ENCODE results near the gene BCAS1. TPM values are rescaled to one million over a fixed set of nuclear protein-coding genes. Genes with fewer than 3 reads are reported as not detected.
"Not testable (repeated sequence)": the region's sequence is repeated elsewhere in the genome, so short reads cannot be mapped to it uniquely, and the experiment has no call there.

BCAS1 gene
- total RNA-seq, 6 experiments from 2014 or later, result 0.07 to 0.43 (median 0.15) TPM; not detected in 2

- intact Hi-C loops (cut with DNase I), result no loop called here
- Histone ChIP-seq H3K36me3 (no peaks in the 10 kb centered on the region), H3K27ac (peak overlapping the region; percentile 1 to 62 (median 58)), H3K9me3 (no peaks in the 10 kb centered on the region), H3K4me3 (no peak overlapping the region), H3K27me3 (no peaks in the 10 kb centered on the region), H3K4me1 (peaks cover 0 to 6% (median 2%) of the 10 kb centered on the region in 4 donors)
- no peak for DNase-seq
- peak; percentile 44 to 69 (median 58) for ATAC-seq
- TF ChIP-seq CTCF (IDR thresholded peaks at IDR 0.05) (no peak), POLR2A (IDR thresholded peaks at IDR 0.05) (no peak)
- 48% methylated on average over 6 of the region's 6 CpGs for WGBS (ENCODE audit: insufficient coverage, low coverage, low lambda C conversion rate, missing lambda C conversion rate)
These were observed 135.7 kb downstream of the BCAS1 start for GRCh38 chr20:53934421-53935343.

- 57% methylated on average over 2 of the region's 2 CpGs for WGBS (ENCODE audit: insufficient coverage, low coverage, low lambda C conversion rate, missing lambda C conversion rate)
- no peak for ATAC-seq
- no peaks in the 10 kb centered on the region for H3K4me1 ChIP-seq
- H3K4me3 ChIP-seq, result no peak overlapping the region
- no peaks in the 10 kb centered on the region for H3K36me3 ChIP-seq
- intact Hi-C loops (cut with DNase I), result no loop called here
- TF ChIP-seq POLR2A (IDR thresholded peaks at IDR 0.05), result no peak
- TF ChIP-seq CTCF (IDR thresholded peaks at IDR 0.05), result no peak
- DNase-seq, result no peak
- peak overlapping the region in 1 of 3 donors; percentile 3 for H3K27ac ChIP-seq
- no peaks in the 10 kb centered on the region for H3K9me3 ChIP-seq
- H3K27me3 ChIP-seq, result no peaks in the 10 kb centered on the region
These were observed 137.1 kb downstream of the BCAS1 start for GRCh38 chr20:53933232-53933846.

- H3K27ac ChIP-seq; H3K36me3 ChIP-seq; ATAC-seq; DNase-seq; H3K4me1 ChIP-seq; H3K9me3 ChIP-seq; H3K4me3 ChIP-seq; H3K27me3 ChIP-seq; intact Hi-C loops (cut with DNase I): not testable (repeated sequence)
- 93% methylated on average over 5 of the region's 5 CpGs for WGBS (ENCODE audit: insufficient coverage, low coverage, low lambda C conversion rate, missing lambda C conversion rate)
These were observed 137.7 kb downstream of the BCAS1 start for GRCh38 chr20:53932655-53933192.

GRCh38 chr20:53931597-53931996, 138.8 kb downstream of the BCAS1 start:
- Histone ChIP-seq H3K36me3 (no peaks in the 10 kb centered on the region), H3K27me3 (no peaks in the 10 kb centered on the region), H3K27ac (no peak overlapping the region), H3K4me1 (no peaks in the 10 kb centered on the region), H3K4me3 (no peak overlapping the region), H3K9me3 (no peaks in the 10 kb centered on the region)
- DNase-seq, result no peak
- intact Hi-C loops (cut with DNase I), result no loop called here
- TF ChIP-seq CTCF (IDR thresholded peaks at IDR 0.05), result no peak
- WGBS (ENCODE audit: insufficient coverage, low coverage, low lambda C conversion rate, missing lambda C conversion rate), result 31% methylated on average over 1 of the region's 1 CpG
- ATAC-seq, result no peak

Measured in right lobe of liver (tissue), 6 donors.